Activated CD8-positive, alpha-beta T cell treated with anti-CD3 and anti-CD28 coated beads, Interleukin-2, amount 10 ng/mL, durations not matched to agents 7 days and 5 days (primary cell): ENCODE measurements around the gene AIP. TPM values are rescaled to one million over a fixed set of nuclear protein-coding genes. Genes with fewer than 3 reads are reported as not detected.

Experiments
- ATAC-seq: fragments of 150-1000 bp; cut with Tn5 transposase; one replicate; pipeline ENCODE4 v1.10.0; 2021; ENCODE audit warnings: moderate library complexity
- CTCF ChIA-PET: fragments of 350-600 bp; sonication (Branson Sonifier 250); formaldehyde crosslinking; loops from one replicate; lab custom pipeline; 2021; ENCODE audit warnings: antibody characterized with exemption; lab: Charles Lee
- POLR2A ChIA-PET: fragments of 350-600 bp; sonication (Branson Sonifier 250); formaldehyde crosslinking; loops from one replicate; lab custom pipeline; 2021; ENCODE audit warnings: antibody characterized with exemption; lab: Charles Lee
- DNase-seq: peaks from one replicate; pipeline ENCODE4 v3.0.0-alpha.2; 2020
- H3K27ac Mint-ChIP-seq: one replicate; pipeline ENCODE4 v1.8.0; 2021; ENCODE audit warnings: mild to moderate bottlenecking, mixed read lengths
- H3K27me3 Mint-ChIP-seq: one replicate; pipeline ENCODE4 v1.8.0; 2021; ENCODE audit warnings: low read depth, mixed read lengths
- H3K36me3 Mint-ChIP-seq: one replicate; pipeline ENCODE4 v1.8.0; 2021; ENCODE audit warnings: low read depth, mixed read lengths
- H3K4me1 Mint-ChIP-seq: one replicate; pipeline ENCODE4 v1.8.0; 2021; ENCODE audit warnings: low read depth, mixed read lengths
- H3K4me3 Mint-ChIP-seq: one replicate; pipeline ENCODE4 v1.8.0; 2021; ENCODE audit warnings: mild to moderate bottlenecking, mixed read lengths
- H3K9me3 Mint-ChIP-seq: one replicate; pipeline ENCODE4 v1.8.0; 2022; ENCODE audit warnings: mixed read lengths; ENCODE audit not compliant: insufficient read depth
- total RNA-seq, 2 experiments: library from RNA; stranded (reverse); gene quantifications; one replicate each; pipeline ENCODE4 v1.2.3, GENCODE V29; 2021

Gene AIP
- total RNA-seq, 2 experiments from 2014 or later = 156 to 163 TPM

- Mint-ChIP-seq H3K27me3 (no peaks in the 10 kb centered on the region), H3K36me3 (peaks cover 37% of the 10 kb centered on the region), H3K4me3 (no peak overlapping the region), H3K27ac (no peak overlapping the region), H3K9me3 (no peaks in the 10 kb centered on the region), H3K4me1 (peaks cover under 1% of the 10 kb centered on the region)
- ChIA-PET POLR2A (no interaction called here), CTCF (no interaction called here)
- DNase-seq = no peak
- ATAC-seq = no peak
These were observed 12.6 kb downstream of the AIP start for GRCh38 chr11:67495234-67496005.

DNA sequence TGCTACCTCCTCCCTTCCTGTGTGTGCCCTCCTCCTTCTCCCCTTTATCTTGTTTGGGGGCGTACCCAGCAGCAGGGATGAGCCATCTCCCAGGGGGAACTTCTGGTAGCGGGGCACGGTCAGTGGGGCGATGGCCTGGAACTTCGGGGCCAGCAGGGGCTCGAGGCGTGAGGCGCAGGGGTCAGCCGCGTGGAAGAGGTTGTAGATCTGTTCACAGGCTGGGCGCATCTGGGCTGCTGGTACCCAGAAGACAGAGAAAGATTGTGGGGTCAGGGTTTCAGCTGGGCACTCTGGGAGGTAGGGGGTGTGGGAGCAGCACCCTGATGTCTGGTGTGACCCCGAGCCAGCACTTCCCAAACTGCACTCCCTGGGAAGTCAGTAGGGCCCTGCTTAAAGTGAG is 13.3 kb downstream of the AIP start:
- no peak for DNase-seq
- Mint-ChIP-seq H3K9me3 (no peaks in the 10 kb centered on the region), H3K36me3 (peaks cover 41% of the 10 kb centered on the region), H3K4me1 (peaks cover 7% of the 10 kb centered on the region), H3K27me3 (no peaks in the 10 kb centered on the region), H3K4me3 (no peak overlapping the region), H3K27ac (no peak overlapping the region)
- ChIA-PET CTCF (no interaction called here), POLR2A (no interaction called here)
- ATAC-seq = no peak

DNA sequence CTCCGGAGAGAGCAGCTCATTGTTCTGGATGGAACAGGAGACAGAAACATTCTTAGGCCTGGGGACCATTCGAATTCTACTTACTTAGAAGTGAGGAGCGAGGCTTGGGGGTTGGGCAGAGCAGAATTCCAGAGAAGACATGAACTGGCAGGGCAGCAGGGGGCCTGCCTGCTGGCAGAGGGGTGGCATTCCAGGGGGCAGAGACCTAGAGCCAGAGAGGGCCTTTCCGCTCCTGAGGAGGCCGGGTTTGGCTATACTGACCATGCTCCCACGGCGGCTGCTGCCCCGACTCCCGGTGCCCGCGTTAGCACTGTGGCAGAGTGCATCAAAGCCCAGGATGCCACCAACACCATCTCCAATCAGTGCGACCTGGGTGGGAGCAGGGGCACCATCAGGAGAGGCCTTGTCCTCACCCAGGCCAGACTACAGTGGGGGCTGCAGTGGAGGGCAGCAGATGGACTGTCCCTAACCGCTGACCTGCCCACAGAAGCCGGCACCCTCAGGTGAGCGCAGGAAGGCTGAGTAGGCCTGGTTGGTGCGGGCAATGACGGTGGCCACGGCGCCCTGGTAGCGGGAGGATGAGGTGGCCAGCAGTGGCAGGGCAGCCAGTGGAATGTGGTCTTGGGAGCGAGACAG is 14.9 kb downstream of the AIP start:
- ATAC-seq (no peak), DNase-seq (no peak)
- Mint-ChIP-seq H3K36me3 (peaks cover 51% of the 10 kb centered on the region), H3K9me3 (no peaks in the 10 kb centered on the region), H3K4me3 (no peak overlapping the region), H3K4me1 (peaks cover 9% of the 10 kb centered on the region), H3K27me3 (no peaks in the 10 kb centered on the region), H3K27ac (no peak overlapping the region)
- ChIA-PET CTCF (no interaction called here), POLR2A (interaction anchor here (1.1 kb wide), 1 partner anchor 60 kb away, joined by 4 read pairs; the partner anchor contains the start of gene PTPRCAP)

GRCh38 chr11:67498544-67498972 is 15.7 kb downstream of the AIP start:
- Mint-ChIP-seq H3K36me3 (peaks cover 52% of the 10 kb centered on the region), H3K27me3 (no peaks in the 10 kb centered on the region), H3K27ac (no peak overlapping the region), H3K4me3 (no peak overlapping the region), H3K4me1 (peaks cover 16% of the 10 kb centered on the region), H3K9me3 (no peaks in the 10 kb centered on the region)
- ChIA-PET POLR2A (interaction anchor here (1.1 kb wide), 1 partner anchor 61 kb away, joined by 4 read pairs; the partner anchor contains the start of gene PTPRCAP), CTCF (no interaction called here)
- DNase-seq (no peak), ATAC-seq (no peak)

GRCh38 chr11:67499808-67500483 is 17.1 kb downstream of the AIP start:
- DNase-seq (no peak), ATAC-seq (no peak)
- H3K27ac Mint-ChIP-seq = no peak overlapping the region
- CTCF ChIA-PET = no interaction called here
- H3K4me1 Mint-ChIP-seq = peaks cover 21% of the 10 kb centered on the region
- H3K4me3 Mint-ChIP-seq = no peak overlapping the region
- H3K9me3 Mint-ChIP-seq = no peaks in the 10 kb centered on the region
- POLR2A ChIA-PET = no interaction called here
- no peaks in the 10 kb centered on the region for H3K27me3 Mint-ChIP-seq
- H3K36me3 Mint-ChIP-seq = peaks cover 46% of the 10 kb centered on the region

GRCh38 chr11:67500484-67500821 is 17.6 kb downstream of the AIP start:
- Mint-ChIP-seq H3K9me3 (no peaks in the 10 kb centered on the region), H3K36me3 (peaks cover 45% of the 10 kb centered on the region), H3K27me3 (no peaks in the 10 kb centered on the region), H3K4me1 (peaks cover 22% of the 10 kb centered on the region), H3K27ac (no peak overlapping the region), H3K4me3 (no peak overlapping the region)
- ATAC-seq = no peak
- POLR2A ChIA-PET = no interaction called here
- CTCF ChIA-PET = interaction anchor here (0.9 kb wide), 1 partner anchor 9 kb away, joined by 4 read pairs; no protein-coding TSS in a partner anchor
- DNase-seq = no peak

DNA sequence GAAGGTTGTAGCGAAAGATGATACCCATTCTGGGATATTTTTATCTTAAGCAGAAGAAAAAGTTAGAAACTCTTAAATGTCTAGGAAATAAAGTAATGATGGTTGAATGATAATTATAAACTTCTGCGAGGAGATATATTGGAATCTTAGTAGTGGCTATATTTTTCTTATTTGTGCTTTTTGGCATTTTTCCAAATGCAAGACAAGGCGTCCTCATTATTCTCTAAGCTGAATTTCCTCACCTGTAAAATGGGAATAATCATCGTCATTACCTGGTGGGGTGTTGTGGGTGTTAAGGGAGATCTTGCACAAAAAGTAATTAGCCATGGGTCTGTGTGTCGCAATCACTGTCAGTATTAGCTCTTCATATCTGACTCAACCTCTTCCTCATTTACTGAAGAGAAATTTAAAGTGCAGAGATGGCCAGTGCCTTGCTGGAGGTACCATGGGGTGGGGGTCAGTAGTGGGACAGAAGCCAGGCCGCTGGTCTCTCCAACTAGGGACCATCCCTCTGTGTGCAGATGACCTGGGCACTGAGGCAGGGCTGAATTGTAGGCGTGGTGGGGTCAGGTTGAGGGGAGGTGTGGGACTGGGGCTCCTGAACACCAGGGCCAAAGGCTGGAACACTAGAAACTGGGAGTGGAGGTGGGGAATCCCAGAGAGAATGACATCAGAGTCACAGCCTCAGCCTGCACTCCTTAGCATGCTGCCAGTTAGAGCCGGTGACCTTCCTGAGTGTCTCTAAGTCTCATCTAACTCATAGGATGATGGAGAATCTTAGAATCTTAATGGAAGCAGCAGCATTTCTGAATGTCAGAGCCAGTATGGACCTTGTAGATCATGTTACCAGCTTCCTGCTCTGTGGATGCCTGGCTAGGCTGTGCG is 18.2 kb downstream of the AIP start:
- ChIA-PET POLR2A (no interaction called here), CTCF (interaction anchor here (0.9 kb wide), 1 partner anchor 10 kb away, joined by 4 read pairs; no protein-coding TSS in a partner anchor)
- no peaks in the 10 kb centered on the region for H3K27me3 Mint-ChIP-seq
- peaks cover 28% of the 10 kb centered on the region for H3K4me1 Mint-ChIP-seq
- no peak for ATAC-seq
- H3K27ac Mint-ChIP-seq = no peak overlapping the region
- peaks cover 44% of the 10 kb centered on the region for H3K36me3 Mint-ChIP-seq
- DNase-seq = no peak
- no peaks in the 10 kb centered on the region for H3K9me3 Mint-ChIP-seq
- no peak overlapping the region for H3K4me3 Mint-ChIP-seq

GRCh38 chr11:67501854-67502253 is 19.0 kb downstream of the AIP start:
- no peak for ATAC-seq
- ChIA-PET POLR2A (no interaction called here), CTCF (interaction anchor here (0.9 kb wide), 1 partner anchor 150 kb away, joined by 3 read pairs; no protein-coding TSS in a partner anchor)
- no peak overlapping the region for H3K27ac Mint-ChIP-seq
- H3K36me3 Mint-ChIP-seq = peaks cover 49% of the 10 kb centered on the region
- H3K27me3 Mint-ChIP-seq = no peaks in the 10 kb centered on the region
- H3K9me3 Mint-ChIP-seq = no peaks in the 10 kb centered on the region
- peaks cover 36% of the 10 kb centered on the region for H3K4me1 Mint-ChIP-seq
- no peak overlapping the region for H3K4me3 Mint-ChIP-seq
- DNase-seq = no peak

GRCh38 chr11:67502328-67502979 is 19.6 kb downstream of the AIP start:
- no peaks in the 10 kb centered on the region for H3K9me3 Mint-ChIP-seq
- H3K27ac Mint-ChIP-seq = no peak overlapping the region
- ATAC-seq = no peak
- H3K4me3 Mint-ChIP-seq = peak overlapping the region; percentile 65
- peaks cover 54% of the 10 kb centered on the region for H3K36me3 Mint-ChIP-seq
- peaks cover 42% of the 10 kb centered on the region for H3K4me1 Mint-ChIP-seq
- DNase-seq = no peak
- ChIA-PET POLR2A (no interaction called here), CTCF (interaction anchor here (0.9 kb wide), 1 partner anchor 151 kb away, joined by 3 read pairs; no protein-coding TSS in a partner anchor)
- no peaks in the 10 kb centered on the region for H3K27me3 Mint-ChIP-seq

DNA sequence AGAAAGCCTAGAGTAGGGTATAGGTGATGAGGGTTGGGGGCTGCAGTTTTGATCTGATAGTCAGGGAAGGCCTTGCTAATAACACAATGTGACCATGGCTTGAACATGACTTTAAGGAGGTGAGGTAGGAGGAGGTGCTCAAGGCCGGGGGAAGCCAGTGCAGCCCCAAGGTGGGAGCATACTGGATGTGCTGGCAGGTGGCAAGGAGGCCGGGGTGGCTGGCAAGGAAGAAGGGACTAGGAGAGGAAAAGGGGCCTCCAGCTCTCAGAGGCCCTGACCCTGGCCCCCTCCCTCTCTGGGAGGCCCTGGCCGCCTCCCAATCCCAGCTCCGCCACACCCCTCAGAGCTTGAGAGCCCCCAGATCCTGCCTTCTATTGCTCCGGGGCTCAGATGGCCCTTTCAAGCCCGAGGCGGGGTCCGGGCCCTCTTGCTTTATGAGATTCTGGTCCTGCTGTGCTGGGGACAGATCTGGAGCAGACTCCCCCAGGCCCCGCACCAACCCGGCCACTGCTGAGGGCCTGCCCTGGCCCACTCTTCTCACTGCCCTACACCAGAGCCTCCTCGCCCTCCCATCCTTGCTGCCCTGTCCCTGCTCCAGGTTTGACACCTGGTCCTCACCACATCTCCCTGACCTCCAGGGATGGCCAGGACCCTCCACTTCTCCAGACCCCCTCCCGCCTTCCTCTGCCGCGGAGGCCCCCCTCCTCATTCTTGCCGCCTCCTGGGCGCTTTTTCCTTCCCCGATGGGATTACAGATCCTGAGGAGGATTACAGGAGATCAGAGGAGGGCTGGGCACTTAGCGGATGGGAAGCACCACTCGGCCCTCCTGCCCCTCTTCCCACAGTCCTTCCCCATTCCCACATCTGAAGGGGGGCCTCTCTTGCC is 20.5 kb downstream of the AIP start:
- no peaks in the 10 kb centered on the region for H3K9me3 Mint-ChIP-seq
- no peak for DNase-seq
- peaks cover 42% of the 10 kb centered on the region for H3K4me1 Mint-ChIP-seq
- peak overlapping the region; percentile 30 for H3K27ac Mint-ChIP-seq
- peaks cover 52% of the 10 kb centered on the region for H3K36me3 Mint-ChIP-seq
- POLR2A ChIA-PET = interaction anchor here (1.9 kb wide), 1 partner anchor 65 kb away, joined by 9 read pairs; the partner anchor contains the start of gene PTPRCAP
- CTCF ChIA-PET = no interaction called here
- peak overlapping the region; percentile 65 for H3K4me3 Mint-ChIP-seq
- no peaks in the 10 kb centered on the region for H3K27me3 Mint-ChIP-seq
- no peak for ATAC-seq
